Fibroblast of the aortic adventitia (primary cell): ENCODE results near the gene STH. TPM values are rescaled to one million over a fixed set of nuclear protein-coding genes. Genes with fewer than 3 reads are reported as not detected.

Experiments used
- DNase-seq: peaks from one replicate; pipeline ENCODE4 v3.0.0-alpha.2; 2010; ENCODE audit warnings: low read depth
- H3K4me3 ChIP-seq: 2 replicates; pipeline ENCODE4 v1.5.1; 2011; ENCODE audit warnings: low read depth, mild to moderate bottlenecking, control low read depth, low read length, moderate library complexity
- CTCF ChIP-seq: IDR thresholded peaks from 2 replicates; pipeline ENCODE4 v1.5.1; 2011; ENCODE audit warnings: mild to moderate bottlenecking, low read length, control low read depth, inconsistent platforms; ENCODE audit not compliant: insufficient read depth
- total RNA-seq: library from RNA; depleted of rRNA; stranded (reverse); fragments of >200 nt; gene quantifications from 2 replicates; pipeline ENCODE4 v1.2.3, GENCODE V29; 2012; ENCODE audit warnings: low replicate concordance

The STH gene
- total RNA-seq, 1 donor: not detected

- no peak for DNase-seq
- H3K4me3 ChIP-seq: no peak overlapping the region
Observed at GRCh38 chr17:45991341-45991740, 7.7 kb upstream of the STH start.

DNA sequence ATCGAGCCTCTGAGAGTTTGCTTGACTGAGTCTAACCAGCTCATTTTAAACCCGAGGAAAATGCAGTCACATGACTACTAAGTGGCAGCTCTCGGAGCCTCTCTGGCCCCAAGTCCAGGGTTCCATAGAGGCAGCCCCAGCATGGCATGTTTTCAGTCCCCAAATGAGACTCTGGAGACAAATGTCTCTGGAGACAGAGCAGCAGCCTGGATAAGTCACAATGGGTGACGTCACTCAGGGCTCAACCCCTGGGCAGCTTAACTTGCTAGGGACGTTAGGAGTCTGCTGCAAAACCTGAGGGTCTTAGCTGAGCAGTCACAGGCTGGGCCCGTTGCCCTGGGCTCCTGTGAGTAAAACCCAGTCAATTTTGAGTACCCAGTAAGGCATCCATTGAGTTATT lies 6.9 kb upstream of the STH start:
- no peak for TF ChIP-seq CTCF
- no peak for DNase-seq
- no peak overlapping the region for H3K4me3 ChIP-seq

More at GRCh38 chr17:45991341-45991740, 7.7 kb upstream of the STH start:
- TF ChIP-seq CTCF: no peak

DNA sequence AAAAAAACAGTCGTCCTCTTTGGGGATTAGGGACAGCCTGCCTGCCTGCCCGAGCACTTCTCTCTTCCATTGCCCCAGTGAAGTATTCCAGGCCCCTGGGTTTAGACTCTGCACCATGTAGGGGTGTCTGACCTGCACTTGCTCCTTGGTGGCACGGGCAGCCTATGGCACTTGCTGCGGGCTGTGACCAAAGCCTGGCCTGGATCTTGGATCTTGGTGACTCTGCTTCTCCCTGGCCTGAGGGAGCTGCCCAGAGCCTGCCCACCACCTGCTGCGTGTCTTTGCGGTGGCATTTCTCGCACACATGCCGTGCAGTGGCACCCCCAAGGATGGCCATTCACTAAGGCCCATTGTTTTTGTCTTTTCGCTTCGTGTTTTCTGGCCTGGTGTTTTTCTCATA lies 6.1 kb upstream of the STH start:
- no peak for TF ChIP-seq CTCF
- no peak for DNase-seq
- H3K4me3 ChIP-seq: no peak overlapping the region

DNA sequence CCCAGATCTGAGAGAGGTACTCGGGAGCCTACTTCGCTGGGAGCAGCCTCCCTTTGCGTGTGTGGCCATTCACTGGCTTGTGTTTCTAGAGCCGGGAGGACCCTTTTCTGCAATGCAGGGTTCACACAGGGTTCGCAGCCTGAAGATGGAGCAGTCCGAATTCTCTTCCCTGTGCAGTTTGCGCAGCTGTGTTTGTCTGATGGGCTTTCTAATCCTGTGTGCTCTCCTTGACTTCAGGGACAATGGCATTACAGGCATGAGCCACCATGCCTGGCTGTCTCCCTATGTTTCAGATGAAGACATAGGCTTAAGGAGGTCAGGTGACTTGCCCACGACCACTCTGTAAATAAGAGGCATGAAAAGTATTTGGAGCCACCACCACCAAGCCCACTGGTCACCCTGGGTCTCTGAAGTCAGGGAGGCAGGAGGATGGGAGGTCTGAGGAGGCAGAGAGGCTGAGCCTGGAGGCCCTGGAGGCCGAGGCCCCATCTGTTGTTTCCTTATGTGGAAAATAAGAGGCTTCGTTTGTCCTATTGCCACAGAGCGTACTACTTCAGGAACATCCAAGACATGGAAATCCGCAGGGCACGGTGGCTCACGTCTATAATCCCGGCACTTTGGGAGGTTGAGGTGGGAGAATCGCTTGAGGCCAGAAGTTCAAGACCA lies 5.0 kb upstream of the STH start:
- no peak overlapping the region for H3K4me3 ChIP-seq
- no peak for DNase-seq
- no peak for TF ChIP-seq CTCF

DNA sequence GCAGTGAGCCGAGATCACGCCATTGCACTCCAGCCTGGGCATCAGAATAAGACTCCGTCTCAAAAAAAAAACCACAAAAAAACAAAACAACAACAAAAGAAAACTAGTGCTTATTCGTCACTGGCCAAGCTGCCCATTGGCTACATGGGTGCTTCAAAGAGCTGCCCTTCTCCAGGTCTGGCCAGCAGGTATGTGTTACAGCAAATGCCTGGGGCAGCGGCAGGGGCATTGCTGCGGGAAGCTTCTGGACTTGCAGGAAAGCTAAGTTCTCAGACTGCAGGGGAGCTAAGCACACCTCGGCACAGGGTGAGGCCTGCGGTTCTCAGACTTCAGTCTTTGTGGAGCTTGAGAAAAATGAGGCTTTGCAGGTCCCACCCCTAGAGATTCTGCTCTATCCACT lies 4.1 kb upstream of the STH start:
- no peak overlapping the region for H3K4me3 ChIP-seq
- TF ChIP-seq CTCF: no peak
- no peak for DNase-seq

- no peak for DNase-seq
- no peak for TF ChIP-seq CTCF
Observed at GRCh38 chr17:45995627-45996270, 3.3 kb upstream of the STH start.

More at GRCh38 chr17:45995627-45996270, 3.3 kb upstream of the STH start:
- no peak overlapping the region for H3K4me3 ChIP-seq
